ENCODE results near the gene ITSN2. TPM values are rescaled to one million over a fixed set of nuclear protein-coding genes. Genes with fewer than 3 reads are reported as not detected.

Gene ITSN2
- total RNA-seq, 1 donor from 2014 or later, result 10.4 TPM

GRCh38 chr2:24221343-24222050 is 138.8 kb downstream of the ITSN2 start:
- Mint-ChIP-seq H3K36me3 (no peaks in the 10 kb centered on the region), H3K27me3 (ENCODE audit: insufficient read depth, low read depth) (peaks cover 4% of the 10 kb centered on the region), H3K4me3 (no peak overlapping the region), H3K4me1 (peaks cover 24% of the 10 kb centered on the region), H3K9me3 (no peaks in the 10 kb centered on the region), H3K27ac (no peak overlapping the region)
- DNase-seq (ENCODE audit: low spot score), result no peak
- no peaks in the 10 kb centered on the region for H3K4me1 ChIP-seq
- H3K4me3 ChIP-seq, result no peak overlapping the region
- no peaks in the 10 kb centered on the region for H3K9me3 ChIP-seq (ENCODE audit: low read depth)
- H3K27ac ChIP-seq, result no peak overlapping the region
- no peaks in the 10 kb centered on the region for H3K79me2 ChIP-seq (ENCODE audit: low read depth)
- H3K36me3 ChIP-seq, result no peaks in the 10 kb centered on the region
- no peak overlapping the region for H3K9ac ChIP-seq
- H4K20me1 ChIP-seq (ENCODE audit: low read depth), result no peaks in the 10 kb centered on the region
- no peak overlapping the region for H2AFZ ChIP-seq (replicated peaks)
- no peak overlapping the region for H3K4me2 ChIP-seq
- no peaks in the 10 kb centered on the region for H3K27me3 ChIP-seq
- no peak for TF ChIP-seq EZH2phosphoT487 (IDR thresholded peaks at IDR 0.05)
- no peak for TF ChIP-seq EZH2 (IDR thresholded peaks at IDR 0.05)
- TF ChIP-seq CTCF (IDR thresholded peaks at IDR 0.05), result no peak
- no peaks in the 10 kb centered on the region for H3F3A ChIP-seq (ENCODE audit: low read depth)

- no peak overlapping the region for H3K4me3 ChIP-seq
- Mint-ChIP-seq H3K36me3 (peaks cover 3% of the 10 kb centered on the region), H3K27me3 (ENCODE audit: insufficient read depth, low read depth) (peaks cover 4% of the 10 kb centered on the region), H3K27ac (peak overlapping the region; percentile 74), H3K4me1 (peaks cover 17% of the 10 kb centered on the region), H3K9me3 (no peaks in the 10 kb centered on the region), H3K4me3 (no peak overlapping the region)
- no peaks in the 10 kb centered on the region for H3F3A ChIP-seq (ENCODE audit: low read depth)
- H3K27me3 ChIP-seq, result no peaks in the 10 kb centered on the region
- no peak overlapping the region for H2AFZ ChIP-seq (replicated peaks)
- H3K36me3 ChIP-seq, result no peaks in the 10 kb centered on the region
- no peak overlapping the region for H3K9ac ChIP-seq
- no peaks in the 10 kb centered on the region for H3K4me1 ChIP-seq
- H3K27ac ChIP-seq, result no peak overlapping the region
- no peak overlapping the region for H3K4me2 ChIP-seq
- DNase-seq (ENCODE audit: low spot score), result no peak
- H3K79me2 ChIP-seq (ENCODE audit: low read depth), result no peaks in the 10 kb centered on the region
- H3K9me3 ChIP-seq (ENCODE audit: low read depth), result no peaks in the 10 kb centered on the region
- no peak for TF ChIP-seq EZH2phosphoT487 (IDR thresholded peaks at IDR 0.05)
- TF ChIP-seq EZH2 (IDR thresholded peaks at IDR 0.05), result no peak
- no peak for TF ChIP-seq CTCF (IDR thresholded peaks at IDR 0.05)
- no peaks in the 10 kb centered on the region for H4K20me1 ChIP-seq (ENCODE audit: low read depth)
Observed at GRCh38 chr2:24220554-24221291, 139.6 kb downstream of the ITSN2 start.

GRCh38 chr2:24214880-24215279 is 145.5 kb downstream of the ITSN2 start:
- DNase-seq (ENCODE audit: low spot score), result no peak
- no peak overlapping the region for H3K4me3 ChIP-seq

More at GRCh38 chr2:24214880-24215279, 145.5 kb downstream of the ITSN2 start:
- peaks cover 2% of the 10 kb centered on the region for H3K27me3 Mint-ChIP-seq (ENCODE audit: insufficient read depth, low read depth)
- H3K4me2 ChIP-seq, result no peak overlapping the region
- H3K79me2 ChIP-seq (ENCODE audit: low read depth), result no peaks in the 10 kb centered on the region
- H3K36me3 Mint-ChIP-seq, result peaks cover 3% of the 10 kb centered on the region
- H3K27ac Mint-ChIP-seq, result no peak overlapping the region
- TF ChIP-seq EZH2 (IDR thresholded peaks at IDR 0.05) (no peak), CTCF (IDR thresholded peaks at IDR 0.05) (no peak), EZH2phosphoT487 (IDR thresholded peaks at IDR 0.05) (no peak)
- H3K4me1 ChIP-seq, result no peaks in the 10 kb centered on the region
- H3K36me3 ChIP-seq, result no peaks in the 10 kb centered on the region
- no peaks in the 10 kb centered on the region for H4K20me1 ChIP-seq (ENCODE audit: low read depth)
- no peaks in the 10 kb centered on the region for H3F3A ChIP-seq (ENCODE audit: low read depth)
- no peak overlapping the region for H3K4me3 Mint-ChIP-seq
- peaks cover 2% of the 10 kb centered on the region for H3K4me1 Mint-ChIP-seq
- H2AFZ ChIP-seq (replicated peaks), result no peak overlapping the region
- H3K9me3 Mint-ChIP-seq, result no peaks in the 10 kb centered on the region
- H3K9me3 ChIP-seq (ENCODE audit: low read depth), result no peaks in the 10 kb centered on the region
- no peaks in the 10 kb centered on the region for H3K27me3 ChIP-seq
- no peak overlapping the region for H3K9ac ChIP-seq
- no peak overlapping the region for H3K27ac ChIP-seq

Data from neural progenitor cell (in vitro differentiated cells).